ENCODE data around the gene APBB1IP.

The APBB1IP gene

GRCh38 chr10:26509307-26509706 lies 71.2 kb downstream of the APBB1IP start:
- DNase-seq = no peak

- DNase-seq = no peak
Observed at GRCh38 chr10:26513101-26513500, 75.0 kb downstream of the APBB1IP start.

- DNase-seq = no peak
Observed at GRCh38 chr10:26516540-26517101, 78.5 kb downstream of the APBB1IP start.

GRCh38 chr10:26517141-26517867 lies 79.2 kb downstream of the APBB1IP start:
- DNase-seq = no peak

GRCh38 chr10:26519803-26520202 lies 81.7 kb downstream of the APBB1IP start:
- no peak for DNase-seq

- DNase-seq = no peak
Observed at GRCh38 chr10:26520575-26520974, 82.4 kb downstream of the APBB1IP start.

GRCh38 chr10:26524161-26524896 lies 86.2 kb downstream of the APBB1IP start:
- DNase-seq = no peak

GRCh38 chr10:26525586-26525985 lies 87.4 kb downstream of the APBB1IP start:
- no peak for DNase-seq

- DNase-seq = no peak
Observed at GRCh38 chr10:26527018-26527417, 88.9 kb downstream of the APBB1IP start.

GRCh38 chr10:26528048-26528447 lies 89.9 kb downstream of the APBB1IP start:
- no peak for DNase-seq

GRCh38 chr10:26528715-26529393 lies 90.7 kb downstream of the APBB1IP start:
- no peak for DNase-seq

- no peak for DNase-seq
Observed at GRCh38 chr10:26534384-26534783, 96.2 kb downstream of the APBB1IP start.

- DNase-seq = no peak
Observed at GRCh38 chr10:26540601-26541000, 102.5 kb downstream of the APBB1IP start.

GRCh38 chr10:26543567-26544306 lies 105.6 kb downstream of the APBB1IP start:
- DNase-seq = no peak

GRCh38 chr10:26544932-26545331 lies 106.8 kb downstream of the APBB1IP start:
- DNase-seq = no peak

GRCh38 chr10:26550774-26551526 lies 112.8 kb downstream of the APBB1IP start:
- DNase-seq = no peak

GRCh38 chr10:26554246-26554645 lies 116.1 kb downstream of the APBB1IP start:
- no peak for DNase-seq

- no peak for DNase-seq
Observed at GRCh38 chr10:26555719-26556368, 117.7 kb downstream of the APBB1IP start.

- DNase-seq = peak; percentile 9
Observed at GRCh38 chr10:26556748-26557640, 118.9 kb downstream of the APBB1IP start.

GRCh38 chr10:26557641-26558014 lies 119.5 kb downstream of the APBB1IP start:
- DNase-seq = peak; percentile 12
